Hepatocyte (in vitro differentiated cells): Measurements from ENCODE around the gene FAM50A. TPM values are rescaled to one million over a fixed set of nuclear protein-coding genes. Genes with fewer than 3 reads are reported as not detected.
A peak's percentile ranks its signal among the peaks of the same experiment; 100 is the strongest.
"Not testable (repeated sequence)": the region's sequence is repeated elsewhere in the genome, so short reads cannot be mapped to it uniquely, and the experiment has no call there.

Experiments
- DNase-seq: peaks from one replicate; pipeline ENCODE4 v3.0.0-alpha.2; 2016; ENCODE audit warnings: low spot score
- H2AFZ ChIP-seq: fragments of 200-600 bp; sonication (generic); 2 replicates; pipeline ENCODE4 v1.6.0; 2016; ENCODE audit warnings: antibody characterized with exemption, mild to moderate bottlenecking
- H3K27ac ChIP-seq: fragments of 200-600 bp; sonication (generic); 2 replicates; pipeline ENCODE4 v1.5.1; 2016; ENCODE audit warnings: mild to moderate bottlenecking
- H3K27me3 ChIP-seq: fragments of 200-600 bp; sonication (generic); 2 replicates; pipeline ENCODE4 v1.6.1; 2016
- H3K36me3 ChIP-seq: fragments of 200-600 bp; sonication (generic); replicated peaks from 2 replicates; pipeline ENCODE4 v1.5.1; 2016; ENCODE audit warnings: low read depth; ENCODE audit not compliant: insufficient read depth
- H3K4me1 ChIP-seq: fragments of 200-600 bp; sonication (generic); 2 replicates; pipeline ENCODE4 v1.5.1; 2016; ENCODE audit warnings: mild to moderate bottlenecking, moderate library complexity; ENCODE audit not compliant: insufficient read depth
- H3K4me2 ChIP-seq: fragments of 200-600 bp; sonication (generic); 2 replicates; pipeline ENCODE4 v1.6.0; 2016
- H3K4me3 ChIP-seq: fragments of 200-600 bp; sonication (generic); 2 replicates; pipeline ENCODE4 v1.5.1; 2016; ENCODE audit warnings: mild to moderate bottlenecking
- H3K79me2 ChIP-seq: fragments of 200-600 bp; sonication (generic); 2 replicates; pipeline ENCODE4 v1.6.0; 2017; ENCODE audit warnings: mild to moderate bottlenecking
- H3K9me2 ChIP-seq: fragments of 200-600 bp; sonication (generic); replicated peaks from 2 replicates; pipeline ENCODE4 v1.6.0; 2017; ENCODE audit warnings: mild to moderate bottlenecking; ENCODE audit not compliant: insufficient read depth
- H3K9me3 ChIP-seq: fragments of 200-600 bp; sonication (generic); 2 replicates; pipeline ENCODE4 v1.5.1; 2016; ENCODE audit warnings: low read depth, mild to moderate bottlenecking
- H4K20me1 ChIP-seq: fragments of 200-600 bp; sonication (generic); 2 replicates; pipeline ENCODE4 v1.6.0; 2016; ENCODE audit warnings: mild to moderate bottlenecking; ENCODE audit not compliant: insufficient read depth, poor library complexity, severe bottlenecking
- EZH2 ChIP-seq: fragments of 200-600 bp; sonication (generic); IDR thresholded peaks from 2 replicates; pipeline ENCODE4 v1.6.1; 2016; ENCODE audit warnings: antibody characterized with exemption, mild to moderate bottlenecking, borderline replicate concordance
- EZH2phosphoT487 ChIP-seq: fragments of 200-600 bp; sonication (generic); IDR thresholded peaks from one replicate; pipeline ENCODE4 v1.6.1; 2018; ENCODE audit warnings: antibody characterized with exemption, mild to moderate bottlenecking, low read depth, moderate library complexity; ENCODE audit not compliant: unreplicated experiment, severe bottlenecking
- WGBS: methylation state at CpG from one replicate; pipeline ENCODE4 v1.1.6; 2016; ENCODE audit warnings: low lambda C conversion rate; ENCODE audit errors: missing lambda C conversion rate; 5-methylcytosine and 5-hydroxymethylcytosine counted together
- polyA plus RNA-seq: library from polyadenylated mRNA; unstranded; fragments of >200 nt; fragmentation: Nextera tagmentation; extraction: Ambion mirVana; gene quantifications from 2 replicates; pipeline ENCODE4 v1.2.1, GENCODE V29; 2016
- total RNA-seq: library from RNA; depleted of rRNA; stranded (reverse); fragments of >200 nt; gene quantifications from 2 replicates; pipeline ENCODE4 v1.2.3, GENCODE V29; 2014
- TF ChIP-seq, protein P1 (sequence below): fragments of 200-600 bp; sonication (generic); IDR thresholded peaks from 2 replicates; pipeline ENCODE4 v1.5.1; 2016; ENCODE audit warnings: antibody characterized with exemption, mild to moderate bottlenecking; ENCODE audit not compliant: poor library complexity

FAM50A gene
- total and polyA plus RNA-seq, 2 experiments from 2014 or later, result 65.9 to 147 TPM

DNA sequence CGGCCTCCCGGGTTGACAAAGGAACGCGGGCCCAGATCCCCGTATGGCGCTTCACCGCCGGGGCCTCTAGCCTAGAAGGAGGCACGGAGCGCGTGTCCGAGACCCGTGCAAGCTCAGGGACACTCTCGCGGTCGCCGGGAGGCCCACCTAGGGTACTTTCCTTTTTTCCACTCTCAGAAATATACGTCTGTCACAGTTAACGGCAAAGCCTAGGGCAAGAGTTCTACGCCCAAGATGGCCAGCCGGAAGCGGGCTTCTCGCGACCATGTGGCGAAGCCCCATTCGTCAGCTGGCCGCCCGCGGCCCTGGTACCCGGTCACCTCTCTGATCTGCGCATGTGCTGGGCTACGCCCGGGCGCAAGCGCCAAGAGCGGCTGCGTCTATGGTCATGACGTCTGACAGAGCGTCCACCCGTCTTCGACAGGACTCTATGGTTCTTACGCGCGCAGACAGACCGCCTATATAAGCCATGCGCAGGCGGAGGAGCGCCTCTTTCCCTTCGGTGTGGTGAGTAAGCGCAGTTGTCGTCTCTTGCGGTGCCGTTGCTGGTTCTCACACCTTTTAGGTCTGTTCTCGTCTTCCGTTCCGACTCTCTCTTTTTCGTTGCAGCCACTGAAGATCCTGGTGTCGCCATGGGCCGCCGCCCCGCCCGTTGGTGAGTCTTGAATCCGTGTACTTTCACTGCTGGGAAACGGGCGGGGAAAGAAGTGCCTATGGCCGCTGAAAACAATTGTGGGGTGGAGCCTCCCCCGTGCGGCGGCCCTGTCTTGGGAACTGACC, 45.9 kb upstream of the FAM50A start, which contains the start of gene RPL10:
Gene RPL10 (plus strand): TSS at position 490 of the 780 bp plus-strand sequence. CDS start 143 bp downstream, at position 633.
- Histone ChIP-seq H4K20me1 (peaks cover 24% of the 10 kb centered on the region), H3K4me1 (peaks cover 4% of the 10 kb centered on the region), H3K9me3 (no peaks in the 10 kb centered on the region), H3K79me2 (peaks cover 16% of the 10 kb centered on the region), H3K4me3 (peak within 1 kb of the TSS; percentile 54), H2AFZ (peak within 1 kb of the TSS; percentile 56), H3K36me3 (peaks cover 3% of the 10 kb centered on the region), H3K4me2 (peak within 1 kb of the TSS; percentile 80), H3K27me3 (no peaks in the 10 kb centered on the region), H3K9me2 (no peaks in the 10 kb centered on the region), H3K27ac (peak within 1 kb of the TSS; percentile 99)
- WGBS, result 45% methylated on average over 67 of the region's 69 CpGs
- peak; percentile 95 for DNase-seq
- TF ChIP-seq, protein P1, sequence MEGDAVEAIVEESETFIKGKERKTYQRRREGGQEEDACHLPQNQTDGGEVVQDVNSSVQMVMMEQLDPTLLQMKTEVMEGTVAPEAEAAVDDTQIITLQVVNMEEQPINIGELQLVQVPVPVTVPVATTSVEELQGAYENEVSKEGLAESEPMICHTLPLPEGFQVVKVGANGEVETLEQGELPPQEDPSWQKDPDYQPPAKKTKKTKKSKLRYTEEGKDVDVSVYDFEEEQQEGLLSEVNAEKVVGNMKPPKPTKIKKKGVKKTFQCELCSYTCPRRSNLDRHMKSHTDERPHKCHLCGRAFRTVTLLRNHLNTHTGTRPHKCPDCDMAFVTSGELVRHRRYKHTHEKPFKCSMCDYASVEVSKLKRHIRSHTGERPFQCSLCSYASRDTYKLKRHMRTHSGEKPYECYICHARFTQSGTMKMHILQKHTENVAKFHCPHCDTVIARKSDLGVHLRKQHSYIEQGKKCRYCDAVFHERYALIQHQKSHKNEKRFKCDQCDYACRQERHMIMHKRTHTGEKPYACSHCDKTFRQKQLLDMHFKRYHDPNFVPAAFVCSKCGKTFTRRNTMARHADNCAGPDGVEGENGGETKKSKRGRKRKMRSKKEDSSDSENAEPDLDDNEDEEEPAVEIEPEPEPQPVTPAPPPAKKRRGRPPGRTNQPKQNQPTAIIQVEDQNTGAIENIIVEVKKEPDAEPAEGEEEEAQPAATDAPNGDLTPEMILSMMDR, result no peak
- no peak for TF ChIP-seq EZH2phosphoT487
- no peak for TF ChIP-seq EZH2

DNA sequence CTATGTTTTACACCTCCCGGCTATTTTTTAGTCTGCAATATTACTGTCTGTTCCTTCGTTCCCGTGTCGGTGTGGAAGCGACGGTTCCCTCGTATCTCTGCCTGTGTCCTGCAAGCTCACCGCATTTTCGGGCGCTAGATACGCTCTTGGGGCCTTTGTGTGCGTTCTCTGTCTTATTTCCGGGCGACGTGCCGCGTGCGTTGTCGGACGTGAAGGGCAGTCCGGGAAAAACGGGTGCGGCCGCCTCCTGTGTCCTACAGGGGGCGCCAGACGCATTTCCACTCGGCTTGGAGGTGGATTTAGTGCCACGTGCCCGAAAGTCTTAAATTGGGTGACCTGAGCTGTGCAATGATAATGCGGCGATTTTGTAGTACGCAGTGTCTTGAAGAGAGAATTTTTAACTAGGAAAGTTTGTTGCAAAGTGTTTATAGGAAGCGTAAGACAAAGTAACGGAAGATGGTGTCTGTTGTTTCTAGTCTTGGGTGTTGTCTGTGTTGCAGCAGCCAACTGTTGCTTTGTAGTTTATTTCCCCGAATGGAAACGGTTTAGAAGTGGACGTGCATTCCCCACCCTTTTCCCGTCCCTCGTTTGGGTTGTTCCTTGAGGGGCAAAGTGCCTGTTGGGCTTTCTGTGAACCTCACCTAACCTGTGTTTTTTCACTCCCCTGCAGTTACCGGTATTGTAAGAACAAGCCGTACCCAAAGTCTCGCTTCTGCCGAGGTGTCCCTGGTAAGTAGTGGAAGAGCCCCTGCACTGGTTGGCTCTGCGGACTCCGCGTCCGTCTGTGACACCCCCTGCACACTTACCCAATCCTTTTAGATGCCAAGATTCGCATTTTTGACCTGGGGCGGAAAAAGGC, 45.0 kb upstream of the FAM50A start:
- Histone ChIP-seq H3K36me3 (peaks cover 3% of the 10 kb centered on the region), H3K4me1 (peaks cover 4% of the 10 kb centered on the region), H2AFZ (no peak overlapping the region), H3K9me3 (no peaks in the 10 kb centered on the region), H3K27ac (peak overlapping the region; percentile 98), H3K4me2 (peak overlapping the region; percentile 80), H3K4me3 (peak overlapping the region; percentile 54), H3K79me2 (peaks cover 16% of the 10 kb centered on the region), H4K20me1 (peaks cover 24% of the 10 kb centered on the region), H3K27me3 (no peaks in the 10 kb centered on the region), H3K9me2 (no peaks in the 10 kb centered on the region)
- 37% methylated on average over 49 of the region's 49 CpGs for WGBS
- no peak for TF ChIP-seq EZH2phosphoT487
- TF ChIP-seq, protein P1, result peak; percentile 73
- DNase-seq, result peak; percentile 85

DNA sequence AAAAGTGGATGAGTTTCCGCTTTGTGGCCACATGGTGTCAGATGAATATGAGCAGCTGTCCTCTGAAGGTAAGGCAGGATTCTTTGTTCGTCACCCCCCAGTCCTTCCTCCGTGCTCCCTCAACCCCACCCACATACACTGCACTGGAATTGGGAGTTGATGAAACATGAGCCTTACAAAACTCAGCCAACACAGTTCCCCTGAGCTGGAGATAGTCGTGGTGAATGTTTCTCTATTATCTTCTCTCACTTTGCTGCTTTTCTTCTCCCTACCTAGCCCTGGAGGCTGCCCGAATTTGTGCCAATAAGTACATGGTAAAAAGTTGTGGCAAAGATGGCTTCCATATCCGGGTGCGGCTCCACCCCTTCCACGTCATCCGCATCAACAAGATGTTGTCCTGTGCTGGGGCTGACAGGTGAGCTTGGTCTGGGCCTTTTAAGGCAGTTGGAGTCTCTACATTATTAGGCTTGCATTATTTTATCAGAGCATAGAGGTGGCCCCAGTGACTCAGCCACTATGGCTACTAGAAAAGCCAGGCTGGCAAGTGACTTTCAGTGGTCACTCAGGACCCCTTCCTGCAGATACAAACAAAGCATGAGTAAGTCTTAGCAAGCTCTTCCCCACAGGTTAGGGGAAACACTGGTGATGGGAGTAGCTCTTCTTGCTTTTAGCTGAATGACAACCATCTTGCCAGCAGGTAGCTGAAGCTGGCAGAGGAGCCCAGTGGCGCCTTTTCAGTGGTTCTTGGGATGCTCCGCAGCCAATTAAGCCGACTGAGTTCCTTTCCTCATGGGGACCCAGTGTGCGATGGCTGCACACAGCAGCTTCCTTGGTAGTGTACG, 44.2 kb upstream of the FAM50A start:
- H3K79me2 ChIP-seq, result peaks cover 16% of the 10 kb centered on the region
- H3K9me3 ChIP-seq, result no peaks in the 10 kb centered on the region
- TF ChIP-seq EZH2, result no peak
- H3K36me3 ChIP-seq, result peaks cover 3% of the 10 kb centered on the region
- peak overlapping the region; percentile 98 for H3K27ac ChIP-seq
- H3K27me3 ChIP-seq, result no peaks in the 10 kb centered on the region
- no peaks in the 10 kb centered on the region for H3K9me2 ChIP-seq
- H3K4me3 ChIP-seq, result peak overlapping the region; percentile 54
- peaks cover 24% of the 10 kb centered on the region for H4K20me1 ChIP-seq
- H3K4me2 ChIP-seq, result peak overlapping the region; percentile 80
- WGBS, result 62% methylated on average over 14 of the region's 14 CpGs
- H3K4me1 ChIP-seq, result peaks cover 4% of the 10 kb centered on the region
- H2AFZ ChIP-seq, result no peak overlapping the region
- no peak for DNase-seq

DNA sequence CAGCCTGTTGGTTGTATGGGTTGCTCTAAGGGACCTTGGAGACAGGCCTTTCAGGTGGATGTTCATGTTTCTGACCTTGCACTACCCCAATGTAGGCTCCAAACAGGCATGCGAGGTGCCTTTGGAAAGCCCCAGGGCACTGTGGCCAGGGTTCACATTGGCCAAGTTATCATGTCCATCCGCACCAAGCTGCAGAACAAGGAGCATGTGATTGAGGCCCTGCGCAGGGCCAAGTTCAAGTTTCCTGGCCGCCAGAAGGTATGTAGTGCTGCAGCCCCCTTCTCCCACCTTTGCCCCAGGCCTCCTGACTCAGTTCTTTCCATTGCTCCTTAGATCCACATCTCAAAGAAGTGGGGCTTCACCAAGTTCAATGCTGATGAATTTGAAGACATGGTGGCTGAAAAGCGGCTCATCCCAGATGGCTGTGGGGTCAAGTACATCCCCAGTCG, 43.5 kb upstream of the FAM50A start:
- peaks cover 16% of the 10 kb centered on the region for H3K79me2 ChIP-seq
- DNase-seq, H3K9me2 ChIP-seq, H3K4me1 ChIP-seq, H3K36me3 ChIP-seq, H3K4me3 ChIP-seq, H3K9me3 ChIP-seq, H2AFZ ChIP-seq, H3K27me3 ChIP-seq: not testable (repeated sequence)
- H3K4me2 ChIP-seq, result peak overlapping the region; percentile 80
- 87% methylated on average over 6 of the region's 6 CpGs for WGBS
- peak overlapping the region; percentile 98 for H3K27ac ChIP-seq
- H4K20me1 ChIP-seq, result peaks cover 24% of the 10 kb centered on the region
